Nephron progenitor cell (in vitro differentiated cells): ENCODE measurements around the gene SULF2.

Source experiments
- DNase-seq: peaks from one replicate; pipeline ENCODE4 v3.0.0; 2021
- H3K27ac Mint-ChIP-seq: 2 replicates; pipeline ENCODE4 v1.8.0; 2021; ENCODE audit warnings: mild to moderate bottlenecking, moderate library complexity, mixed read lengths
- H3K27me3 Mint-ChIP-seq: 2 replicates; pipeline ENCODE4 v1.8.0; 2021; ENCODE audit warnings: mild to moderate bottlenecking, low read depth, mixed read lengths; ENCODE audit not compliant: poor library complexity
- H3K36me3 Mint-ChIP-seq: 2 replicates; pipeline ENCODE4 v1.8.0; 2021; ENCODE audit warnings: low read depth, mixed read lengths
- H3K4me1 Mint-ChIP-seq: 2 replicates; pipeline ENCODE4 v1.8.0; 2021; ENCODE audit warnings: mixed read lengths
- H3K4me3 Mint-ChIP-seq: 2 replicates; pipeline ENCODE4 v1.8.0; 2021; ENCODE audit warnings: mild to moderate bottlenecking, moderate library complexity, mixed read lengths
- H3K9me3 Mint-ChIP-seq: 2 replicates; pipeline ENCODE4 v1.8.0; 2021; ENCODE audit warnings: mild to moderate bottlenecking, moderate library complexity, mixed read lengths
- TF ChIP-seq, protein P1 (sequence below): fragments of 200-600 bp; sonication (generic); IDR thresholded peaks from 2 replicates; pipeline ENCODE4 v1.5.0; 2021; ENCODE audit warnings: antibody characterized with exemption

SULF2 gene

DNA sequence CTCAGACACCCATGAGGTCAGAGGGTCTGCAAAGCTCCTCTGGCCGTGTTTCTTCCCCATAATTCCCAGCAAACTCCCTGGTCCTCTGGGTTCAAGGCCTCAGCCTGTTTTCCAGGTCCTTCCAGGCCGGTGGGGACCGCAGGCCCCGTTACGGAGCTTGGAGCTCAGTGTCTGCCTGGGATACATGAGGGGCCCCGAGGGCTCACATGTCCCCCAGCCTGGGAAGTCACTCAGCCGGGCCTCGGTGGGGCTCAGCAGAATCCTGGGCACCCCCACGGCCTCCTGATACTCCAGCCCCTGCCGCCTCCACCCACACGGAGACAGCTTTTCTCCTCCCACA is 3.4 kb upstream of the SULF2 start:
- H3K4me3 Mint-ChIP-seq: peak overlapping the region; percentile 39
- DNase-seq: no peak
- H3K36me3 Mint-ChIP-seq: no peaks in the 10 kb centered on the region
- H3K4me1 Mint-ChIP-seq: peaks cover 77% of the 10 kb centered on the region
- peak overlapping the region; percentile 3 for H3K27ac Mint-ChIP-seq
- H3K9me3 Mint-ChIP-seq: no peaks in the 10 kb centered on the region
- H3K27me3 Mint-ChIP-seq: peaks cover 6% of the 10 kb centered on the region
- TF ChIP-seq, protein P1, sequence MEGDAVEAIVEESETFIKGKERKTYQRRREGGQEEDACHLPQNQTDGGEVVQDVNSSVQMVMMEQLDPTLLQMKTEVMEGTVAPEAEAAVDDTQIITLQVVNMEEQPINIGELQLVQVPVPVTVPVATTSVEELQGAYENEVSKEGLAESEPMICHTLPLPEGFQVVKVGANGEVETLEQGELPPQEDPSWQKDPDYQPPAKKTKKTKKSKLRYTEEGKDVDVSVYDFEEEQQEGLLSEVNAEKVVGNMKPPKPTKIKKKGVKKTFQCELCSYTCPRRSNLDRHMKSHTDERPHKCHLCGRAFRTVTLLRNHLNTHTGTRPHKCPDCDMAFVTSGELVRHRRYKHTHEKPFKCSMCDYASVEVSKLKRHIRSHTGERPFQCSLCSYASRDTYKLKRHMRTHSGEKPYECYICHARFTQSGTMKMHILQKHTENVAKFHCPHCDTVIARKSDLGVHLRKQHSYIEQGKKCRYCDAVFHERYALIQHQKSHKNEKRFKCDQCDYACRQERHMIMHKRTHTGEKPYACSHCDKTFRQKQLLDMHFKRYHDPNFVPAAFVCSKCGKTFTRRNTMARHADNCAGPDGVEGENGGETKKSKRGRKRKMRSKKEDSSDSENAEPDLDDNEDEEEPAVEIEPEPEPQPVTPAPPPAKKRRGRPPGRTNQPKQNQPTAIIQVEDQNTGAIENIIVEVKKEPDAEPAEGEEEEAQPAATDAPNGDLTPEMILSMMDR: no peak

DNA sequence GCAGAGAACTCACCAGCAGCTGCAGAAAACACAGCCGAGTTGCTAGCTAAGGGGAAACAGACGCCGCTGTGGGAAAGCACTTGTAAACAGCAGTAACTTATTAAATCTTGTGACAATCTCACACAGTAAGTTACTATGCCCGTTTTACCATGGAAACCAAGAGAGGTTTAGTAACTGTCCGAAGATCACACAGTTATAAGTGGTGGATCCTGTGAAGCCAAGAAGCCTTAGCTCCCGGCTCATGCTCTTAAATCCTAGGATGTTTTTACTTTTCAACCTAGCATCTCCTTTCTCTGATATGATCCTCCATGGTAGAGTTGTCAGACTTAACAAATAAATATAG is 1.5 kb upstream of the SULF2 start:
- no peak for DNase-seq
- TF ChIP-seq, protein P1: no peak
- Mint-ChIP-seq H3K4me1 (peaks cover 83% of the 10 kb centered on the region), H3K9me3 (no peaks in the 10 kb centered on the region), H3K27me3 (peaks cover 12% of the 10 kb centered on the region), H3K27ac (peak overlapping the region; percentile 99), H3K36me3 (no peaks in the 10 kb centered on the region), H3K4me3 (peak overlapping the region; percentile 93)

DNA sequence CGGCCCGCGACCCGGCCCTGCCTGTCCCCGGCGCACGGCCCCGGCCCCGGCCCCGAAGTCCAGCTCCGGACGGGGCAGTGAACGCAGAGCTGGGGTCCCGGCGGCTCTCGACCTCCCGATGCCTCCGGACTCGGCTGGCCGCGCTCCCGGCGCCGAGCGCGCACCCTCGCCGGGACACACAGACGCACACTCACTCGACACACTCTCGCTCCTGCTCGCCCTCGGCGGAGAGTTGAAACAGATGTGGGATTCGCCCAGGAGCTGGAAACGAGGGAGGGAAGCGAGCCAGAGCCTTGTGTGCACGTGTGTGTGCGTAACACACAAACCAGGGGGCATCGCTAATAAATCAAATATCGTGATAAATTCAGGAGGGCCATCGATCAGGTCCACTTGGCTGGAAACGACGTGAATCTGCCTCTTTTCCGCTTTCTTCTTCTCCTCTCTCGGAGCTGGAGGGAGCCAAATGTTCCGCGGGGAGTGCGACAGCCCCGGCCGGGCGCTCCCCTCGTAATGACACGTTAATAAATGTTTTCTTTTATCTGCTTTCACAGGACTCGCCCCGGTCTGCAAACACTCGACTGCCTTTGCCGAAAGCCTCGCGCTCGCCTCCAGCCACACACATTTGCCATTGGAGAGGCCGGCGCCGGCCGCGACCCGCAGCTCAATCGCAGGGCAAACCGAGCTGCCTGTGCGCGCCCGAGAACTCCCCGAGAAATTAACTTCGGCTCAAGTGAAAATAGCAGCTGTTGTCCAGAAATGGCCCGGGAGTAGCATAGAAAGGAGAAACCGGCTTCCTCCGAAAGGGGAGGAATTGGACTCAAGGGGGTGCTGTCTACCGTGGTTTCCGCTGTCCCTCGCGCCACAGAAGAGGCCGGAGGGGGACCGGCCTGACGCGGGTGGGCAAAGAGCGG is 828 bp upstream of the SULF2 start:
- Mint-ChIP-seq H3K4me1 (peaks cover 77% of the 10 kb centered on the region), H3K27ac (peak overlapping the region; percentile 99), H3K27me3 (peaks cover 12% of the 10 kb centered on the region), H3K9me3 (no peaks in the 10 kb centered on the region), H3K36me3 (no peaks in the 10 kb centered on the region), H3K4me3 (peak overlapping the region; percentile 93)
- TF ChIP-seq, protein P1: peak; percentile 60
- DNase-seq: peak; percentile 78

DNA sequence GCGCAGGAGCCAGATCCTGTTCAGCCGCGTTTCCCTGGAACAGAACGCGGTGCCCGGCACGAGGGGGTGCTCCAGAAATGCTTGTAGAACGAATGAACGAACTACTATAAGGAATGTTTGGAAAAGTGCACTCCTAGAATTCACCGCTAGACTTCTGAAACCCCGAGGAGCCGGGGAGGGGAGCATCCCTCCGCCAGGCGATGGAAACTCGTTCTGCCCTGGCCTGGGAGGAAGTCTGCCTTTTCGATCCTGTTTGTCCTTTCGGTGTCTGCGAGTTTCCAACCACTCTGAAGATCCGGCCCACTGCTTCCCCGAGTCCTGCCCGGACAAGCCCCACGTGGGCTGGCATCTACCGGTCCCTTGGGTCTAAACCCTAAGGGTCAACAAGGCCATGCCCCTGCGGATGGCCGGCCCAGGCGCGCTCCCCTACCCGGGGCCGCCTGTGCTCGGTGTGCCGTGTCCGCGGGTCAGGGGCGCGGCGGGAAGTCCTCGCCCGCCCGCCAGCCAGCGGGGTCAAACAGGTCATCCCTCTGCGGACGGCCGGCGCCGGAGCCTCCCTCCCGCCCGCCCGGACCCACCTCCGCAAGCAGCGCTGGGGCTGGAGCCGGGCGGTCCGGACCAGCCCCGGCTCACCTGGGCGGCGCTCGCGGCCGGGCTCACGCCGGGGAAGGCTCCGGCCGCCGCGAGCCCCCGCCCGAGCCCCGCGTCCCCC is 526 bp downstream of the SULF2 start:
- peak overlapping the region; percentile 80 for H3K27ac Mint-ChIP-seq
- H3K9me3 Mint-ChIP-seq: no peaks in the 10 kb centered on the region
- TF ChIP-seq, protein P1: no peak
- peak overlapping the region; percentile 86 for H3K4me3 Mint-ChIP-seq
- peaks cover 73% of the 10 kb centered on the region for H3K4me1 Mint-ChIP-seq
- DNase-seq: peak; percentile 66
- peaks cover 9% of the 10 kb centered on the region for H3K36me3 Mint-ChIP-seq
- H3K27me3 Mint-ChIP-seq: peaks cover 12% of the 10 kb centered on the region

DNA sequence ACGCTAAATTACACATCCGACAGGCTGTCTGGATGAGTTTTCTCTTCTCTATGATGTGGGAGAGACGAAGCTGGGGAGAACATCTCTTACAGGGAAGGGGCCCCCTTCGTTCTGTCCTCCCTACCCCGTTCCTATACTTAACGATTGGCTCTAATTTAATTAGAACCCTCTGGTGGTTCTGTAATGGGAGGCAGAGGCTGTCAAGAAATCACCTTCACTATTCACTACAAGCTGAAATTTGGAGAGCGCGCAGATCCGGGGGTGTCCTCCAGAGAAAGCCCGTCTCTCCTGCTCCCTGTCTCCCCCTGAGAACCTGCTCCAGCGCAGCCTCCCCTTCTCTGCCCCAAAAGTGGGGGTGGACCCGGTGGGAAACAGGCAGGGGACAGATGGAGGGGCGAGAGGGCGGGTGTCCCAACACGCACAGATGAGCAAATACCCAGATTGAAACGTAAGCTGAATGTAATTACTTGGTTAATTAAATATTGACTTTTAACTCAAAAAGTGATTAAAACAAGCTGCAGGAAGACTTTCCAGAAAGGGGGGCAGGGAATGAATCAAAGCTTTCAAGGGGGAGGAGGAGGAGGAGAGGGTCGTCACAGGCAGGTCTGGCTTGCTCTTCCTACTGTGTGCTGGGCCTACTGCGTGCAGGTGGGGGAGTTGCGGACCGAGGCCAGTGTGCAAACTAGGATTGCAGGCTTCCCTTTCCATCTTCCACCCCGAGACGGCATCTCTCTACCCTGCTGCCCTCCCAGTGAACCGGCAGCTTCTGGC is 1.3 kb downstream of the SULF2 start:
- peaks cover 12% of the 10 kb centered on the region for H3K27me3 Mint-ChIP-seq
- peaks cover 71% of the 10 kb centered on the region for H3K4me1 Mint-ChIP-seq
- H3K36me3 Mint-ChIP-seq: peaks cover 14% of the 10 kb centered on the region
- peak overlapping the region; percentile 86 for H3K4me3 Mint-ChIP-seq
- peak overlapping the region; percentile 84 for H3K27ac Mint-ChIP-seq
- no peak for DNase-seq
- TF ChIP-seq, protein P1: no peak
- H3K9me3 Mint-ChIP-seq: no peaks in the 10 kb centered on the region
